ENCODE measurements around the gene VSIG8. TPM values are rescaled to one million over a fixed set of nuclear protein-coding genes. Genes with fewer than 3 reads are reported as not detected.

VSIG8 gene
- total and polyA plus RNA-seq, 2 donors (not counting 1 experiment from before 2014, with no cell fraction given), result not detected

- Histone ChIP-seq H4K20me1 (ENCODE audit: control insufficient read depth, insufficient read depth, low read length, poor library complexity, severe bottlenecking) (no peaks in the 10 kb centered on the region), H3K4me2 (replicated peaks; ENCODE audit: low read depth, low read length, poor library complexity, severe bottlenecking) (no peak overlapping the region), H3K9ac (ENCODE audit: low read length) (no peak overlapping the region), H3K4me3 (ENCODE audit: control extremely low read depth in 1 of 5, extremely low read depth in 1 of 5, insufficient read depth in 1 of 5, low read depth in 2 of 5, low read length in 4 of 5) (no peak overlapping the region), H3K27ac (ENCODE audit: low read length in 2 of 2) (no peak overlapping the region), H3K4me1 (ENCODE audit: control insufficient read depth in 2 of 2, insufficient read depth in 2 of 2, low read length in 2 of 2) (no peaks in the 10 kb centered on the region), H3K27me3 (replicated peaks in 1 of 4; ENCODE audit: control extremely low read depth in 1 of 4, control insufficient read depth in 3 of 4, insufficient read depth in 4 of 4, low read length in 3 of 4) (no peaks in the 10 kb centered on the region), H2AFZ (ENCODE audit: insufficient read depth, low read depth, low read length, poor library complexity, severe bottlenecking) (no peak overlapping the region), H3K9me3 (ENCODE audit: control extremely low read depth in 1 of 3, control insufficient read depth in 2 of 3, insufficient read depth in 1 of 3, low read length in 2 of 3) (no peaks in the 10 kb centered on the region), H3K79me2 (ENCODE audit: control insufficient read depth, insufficient read depth, low read length) (no peaks in the 10 kb centered on the region), H3K36me3 (replicated peaks in 1 of 2; ENCODE audit: control extremely low read depth in 1 of 2, control insufficient read depth in 1 of 2, extremely low read depth in 1 of 2, insufficient read depth in 2 of 2, low read length in 1 of 2) (no peaks in the 10 kb centered on the region)
- no peak overlapping the region for H3K4me3 Mint-ChIP-seq
- ChIA-PET CTCF (no interaction called here), POLR2A (no interaction called here)
- H3K27ac Mint-ChIP-seq, result no peak overlapping the region
- DNase-seq (no peak), ATAC-seq (ENCODE audit: low read depth) (no peak)
- peaks cover 34% of the 10 kb centered on the region for H3K27me3 Mint-ChIP-seq
- TF ChIP-seq CTCF (IDR thresholded peaks at IDR 0.05) (no peak), EZH2 (IDR thresholded peaks at IDR 0.05; ENCODE audit: borderline replicate concordance, insufficient read depth, low read depth, low read length, poor library complexity, severe bottlenecking) (no peak)
- WGBS (ENCODE audit: insufficient coverage), result 94% methylated on average over 6 of the region's 14 CpGs
- intact Hi-C loops (cut with micrococcal nuclease), result no loop called here
- H3K4me1 Mint-ChIP-seq, result no peaks in the 10 kb centered on the region
- H3K9me3 Mint-ChIP-seq (ENCODE audit: insufficient read depth), result no peaks in the 10 kb centered on the region
These were observed 4.6 kb upstream of the VSIG8 start for GRCh38 chr1:159866905-159867663.

- peaks cover 0 to 5% (median 0%) of the 10 kb centered on the region in 4 experiments for H3K27me3 ChIP-seq (replicated peaks in 1 of 4; ENCODE audit: control extremely low read depth in 1 of 4, control insufficient read depth in 3 of 4, insufficient read depth in 4 of 4, low read length in 3 of 4)
- H3K9me3 ChIP-seq (ENCODE audit: control extremely low read depth in 1 of 3, control insufficient read depth in 2 of 3, insufficient read depth in 1 of 3, low read length in 2 of 3), result no peaks in the 10 kb centered on the region
- no peaks in the 10 kb centered on the region for H4K20me1 ChIP-seq (ENCODE audit: control insufficient read depth, insufficient read depth, low read length, poor library complexity, severe bottlenecking)
- ChIA-PET POLR2A (no interaction called here), CTCF (no interaction called here)
- peaks cover 31% of the 10 kb centered on the region for H3K27me3 Mint-ChIP-seq
- H3K27ac ChIP-seq (ENCODE audit: low read length in 2 of 2), result no peak overlapping the region
- intact Hi-C loops (cut with micrococcal nuclease), result no loop called here
- H3K27ac Mint-ChIP-seq, result no peak overlapping the region
- H3K4me2 ChIP-seq (replicated peaks; ENCODE audit: low read depth, low read length, poor library complexity, severe bottlenecking), result no peak overlapping the region
- WGBS (ENCODE audit: insufficient coverage), result 100% methylated on average over 1 of the region's 1 CpG
- H3K9me3 Mint-ChIP-seq (ENCODE audit: insufficient read depth), result no peaks in the 10 kb centered on the region
- no peaks in the 10 kb centered on the region for H3K4me1 ChIP-seq (ENCODE audit: control insufficient read depth in 2 of 2, insufficient read depth in 2 of 2, low read length in 2 of 2)
- H3K4me3 Mint-ChIP-seq, result no peak overlapping the region
- no peak for ATAC-seq (ENCODE audit: low read depth)
- TF ChIP-seq CTCF (IDR thresholded peaks at IDR 0.05), result no peak
- no peak for TF ChIP-seq EZH2 (IDR thresholded peaks at IDR 0.05; ENCODE audit: borderline replicate concordance, insufficient read depth, low read depth, low read length, poor library complexity, severe bottlenecking)
- DNase-seq, result no peak
- no peaks in the 10 kb centered on the region for H3K36me3 ChIP-seq (replicated peaks in 1 of 2; ENCODE audit: control extremely low read depth in 1 of 2, control insufficient read depth in 1 of 2, extremely low read depth in 1 of 2, insufficient read depth in 2 of 2, low read length in 1 of 2)
- H3K79me2 ChIP-seq (ENCODE audit: control insufficient read depth, insufficient read depth, low read length), result no peaks in the 10 kb centered on the region
- no peak overlapping the region for H2AFZ ChIP-seq (ENCODE audit: insufficient read depth, low read depth, low read length, poor library complexity, severe bottlenecking)
- no peak overlapping the region for H3K4me3 ChIP-seq (ENCODE audit: control extremely low read depth in 1 of 5, extremely low read depth in 1 of 5, insufficient read depth in 1 of 5, low read depth in 2 of 5, low read length in 4 of 5)
- no peak overlapping the region for H3K9ac ChIP-seq (ENCODE audit: low read length)
- no peaks in the 10 kb centered on the region for H3K4me1 Mint-ChIP-seq
These were observed 3.6 kb upstream of the VSIG8 start for GRCh38 chr1:159866066-159866465.
